ENCODE measurements around the gene UQCR11. TPM values are rescaled to one million over a fixed set of nuclear protein-coding genes. Genes with fewer than 3 reads are reported as not detected.

Gene UQCR11
- total RNA-seq, 1 donor from 2014 or later: 149 TPM

- TF ChIP-seq, protein P1, sequence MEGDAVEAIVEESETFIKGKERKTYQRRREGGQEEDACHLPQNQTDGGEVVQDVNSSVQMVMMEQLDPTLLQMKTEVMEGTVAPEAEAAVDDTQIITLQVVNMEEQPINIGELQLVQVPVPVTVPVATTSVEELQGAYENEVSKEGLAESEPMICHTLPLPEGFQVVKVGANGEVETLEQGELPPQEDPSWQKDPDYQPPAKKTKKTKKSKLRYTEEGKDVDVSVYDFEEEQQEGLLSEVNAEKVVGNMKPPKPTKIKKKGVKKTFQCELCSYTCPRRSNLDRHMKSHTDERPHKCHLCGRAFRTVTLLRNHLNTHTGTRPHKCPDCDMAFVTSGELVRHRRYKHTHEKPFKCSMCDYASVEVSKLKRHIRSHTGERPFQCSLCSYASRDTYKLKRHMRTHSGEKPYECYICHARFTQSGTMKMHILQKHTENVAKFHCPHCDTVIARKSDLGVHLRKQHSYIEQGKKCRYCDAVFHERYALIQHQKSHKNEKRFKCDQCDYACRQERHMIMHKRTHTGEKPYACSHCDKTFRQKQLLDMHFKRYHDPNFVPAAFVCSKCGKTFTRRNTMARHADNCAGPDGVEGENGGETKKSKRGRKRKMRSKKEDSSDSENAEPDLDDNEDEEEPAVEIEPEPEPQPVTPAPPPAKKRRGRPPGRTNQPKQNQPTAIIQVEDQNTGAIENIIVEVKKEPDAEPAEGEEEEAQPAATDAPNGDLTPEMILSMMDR (conservative IDR thresholded peaks at IDR 0.05): no peak
- H3K27ac Mint-ChIP-seq (ENCODE audit: unreplicated experiment): no peak overlapping the region
Observed at GRCh38 chr19:1577090-1577928, 28.0 kb downstream of the UQCR11 start.

DNA sequence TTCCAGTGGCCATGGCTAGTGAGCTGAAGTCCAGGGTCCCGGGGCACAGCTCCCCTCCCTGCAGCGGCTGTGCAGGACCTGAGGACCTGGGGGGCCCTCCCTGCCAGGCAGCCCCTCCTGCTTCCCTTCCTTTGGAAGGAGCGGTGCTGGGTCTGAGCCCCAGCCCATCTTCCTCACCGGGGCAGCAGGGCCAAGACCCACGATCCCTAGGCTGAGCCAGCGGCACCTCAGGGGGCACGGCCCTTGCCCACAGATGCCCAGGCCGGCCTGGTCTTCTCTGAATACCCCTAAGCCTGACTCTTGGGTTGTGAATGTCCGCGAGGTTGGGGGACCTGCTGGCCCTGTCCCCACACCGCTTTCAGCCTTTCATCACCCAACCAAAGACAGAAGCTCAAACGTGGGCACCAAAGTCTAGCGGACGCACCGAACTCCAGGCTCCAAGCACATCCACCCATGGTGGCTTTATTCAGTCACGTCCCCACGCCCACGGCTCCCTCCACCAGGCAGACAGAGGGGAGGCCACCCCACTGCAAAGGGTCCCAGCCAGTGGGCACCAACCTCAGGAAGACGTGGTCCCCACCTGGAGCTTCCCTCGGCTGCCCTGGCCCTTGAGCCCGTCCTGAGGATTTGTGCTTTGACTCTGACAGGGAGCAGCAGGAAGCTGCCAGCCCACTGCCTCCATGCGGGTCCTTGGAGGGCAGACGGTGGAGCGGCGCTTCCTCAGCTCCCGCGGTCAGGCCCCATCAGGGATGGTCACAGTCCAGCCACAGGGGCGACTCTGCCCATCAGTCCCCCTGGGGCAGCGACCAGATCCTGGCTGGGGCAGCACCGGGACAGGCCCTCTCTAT, 28.8 kb downstream of the UQCR11 start:
- Mint-ChIP-seq H3K27me3 (ENCODE audit: low read depth) (peaks cover 3% of the 10 kb centered on the region), H3K36me3 (ENCODE audit: low read depth) (peaks cover 11% of the 10 kb centered on the region), H3K4me1 (peaks cover 4% of the 10 kb centered on the region), H3K4me3 (peak overlapping the region; percentile 50), H3K9me3 (no peaks in the 10 kb centered on the region), H3K27ac (ENCODE audit: unreplicated experiment) (no peak overlapping the region)
- DNase-seq (ENCODE audit: low read depth, low spot score): no peak
- TF ChIP-seq, protein P1 (conservative IDR thresholded peaks at IDR 0.05): no peak

More at GRCh38 chr19:1577090-1577928, 28.0 kb downstream of the UQCR11 start:
- Mint-ChIP-seq H3K4me3 (no peak overlapping the region), H3K36me3 (ENCODE audit: low read depth) (peaks cover 11% of the 10 kb centered on the region), H3K27me3 (ENCODE audit: low read depth) (no peaks in the 10 kb centered on the region), H3K9me3 (no peaks in the 10 kb centered on the region), H3K4me1 (no peaks in the 10 kb centered on the region)
- DNase-seq (ENCODE audit: low read depth, low spot score): no peak

- H3K4me1 Mint-ChIP-seq: peaks cover 9% of the 10 kb centered on the region
- no peak for DNase-seq (ENCODE audit: low read depth, low spot score)
- H3K27me3 Mint-ChIP-seq (ENCODE audit: low read depth): peaks cover 9% of the 10 kb centered on the region
- peak overlapping the region; percentile 50 for H3K4me3 Mint-ChIP-seq
- TF ChIP-seq, protein P1 (conservative IDR thresholded peaks at IDR 0.05): no peak
- no peak overlapping the region for H3K27ac Mint-ChIP-seq (ENCODE audit: unreplicated experiment)
- peaks cover 12% of the 10 kb centered on the region for H3K36me3 Mint-ChIP-seq (ENCODE audit: low read depth)
- no peaks in the 10 kb centered on the region for H3K9me3 Mint-ChIP-seq
Observed at GRCh38 chr19:1575323-1576241, 29.7 kb downstream of the UQCR11 start.

GRCh38 chr19:1574354-1575136, 30.7 kb downstream of the UQCR11 start:
- Mint-ChIP-seq H3K4me1 (peaks cover 17% of the 10 kb centered on the region), H3K27ac (ENCODE audit: unreplicated experiment) (no peak overlapping the region), H3K36me3 (ENCODE audit: low read depth) (peaks cover 9% of the 10 kb centered on the region), H3K9me3 (no peaks in the 10 kb centered on the region), H3K27me3 (ENCODE audit: low read depth) (peaks cover 19% of the 10 kb centered on the region), H3K4me3 (no peak overlapping the region)
- no peak for DNase-seq (ENCODE audit: low read depth, low spot score)
- TF ChIP-seq, protein P1 (conservative IDR thresholded peaks at IDR 0.05): no peak

All from neural crest cell (in vitro differentiated cells).